Osteocyte (in vitro differentiated cells): ENCODE data around the gene NMS. TPM values are rescaled to one million over a fixed set of nuclear protein-coding genes. Genes with fewer than 3 reads are reported as not detected.
"Not testable (repeated sequence)": the region's sequence is repeated elsewhere in the genome, so short reads cannot be mapped to it uniquely, and the experiment has no call there.

Source experiments
- DNase-seq: peaks from one replicate; pipeline ENCODE4 v3.0.0; 2021; ENCODE audit warnings: mixed read lengths; ENCODE audit not compliant: unreplicated experiment; ENCODE audit errors: extremely low spot score
- H3K27ac Mint-ChIP-seq: one replicate; pipeline ENCODE4 v1.8.0; 2021; ENCODE audit warnings: mild to moderate bottlenecking, mixed read lengths; ENCODE audit not compliant: unreplicated experiment
- H3K27me3 Mint-ChIP-seq: one replicate; pipeline ENCODE4 v1.8.0; 2021; ENCODE audit warnings: mixed read lengths; ENCODE audit not compliant: unreplicated experiment
- H3K36me3 Mint-ChIP-seq: one replicate; pipeline ENCODE4 v1.8.0; 2021; ENCODE audit warnings: mixed read lengths; ENCODE audit not compliant: unreplicated experiment
- H3K4me1 Mint-ChIP-seq: one replicate; pipeline ENCODE4 v1.8.0; 2021; ENCODE audit warnings: mixed read lengths; ENCODE audit not compliant: unreplicated experiment
- H3K4me3 Mint-ChIP-seq: one replicate; pipeline ENCODE4 v1.8.0; 2021; ENCODE audit warnings: mild to moderate bottlenecking, moderate library complexity, mixed read lengths; ENCODE audit not compliant: unreplicated experiment
- H3K9me3 Mint-ChIP-seq: one replicate; pipeline ENCODE4 v1.8.0; 2021; ENCODE audit warnings: mixed read lengths; ENCODE audit not compliant: unreplicated experiment
- total RNA-seq: library from RNA; stranded (reverse); gene quantifications from 2 replicates; pipeline ENCODE4 v1.2.1, GENCODE V29; 2021
- TF ChIP-seq, protein P1 (sequence below): fragments of 200-600 bp; sonication (generic); IDR thresholded peaks from 2 replicates; pipeline ENCODE4 v1.5.0; 2021; ENCODE audit warnings: antibody characterized with exemption, mild to moderate bottlenecking, moderate library complexity

Gene NMS
- total RNA-seq, 1 donor from 2014 or later: not detected

DNA sequence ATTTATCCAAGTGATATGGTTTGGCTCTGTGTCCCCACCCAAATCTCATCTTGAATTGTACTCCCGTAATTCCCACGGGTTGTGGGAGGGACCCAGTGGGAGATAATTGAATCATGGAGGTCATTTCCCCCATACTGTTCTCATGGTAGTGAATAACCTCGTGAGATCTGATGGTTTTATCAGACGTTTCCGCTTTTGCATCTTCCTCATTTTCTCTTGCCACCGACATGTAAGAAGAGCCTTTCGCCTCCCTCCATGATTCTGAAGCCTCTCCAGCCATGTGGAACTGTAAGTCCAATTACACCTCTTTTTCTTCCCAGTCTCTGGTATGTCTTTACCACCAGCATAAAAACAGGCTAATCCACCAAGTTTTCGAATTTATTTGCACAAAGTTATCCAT is 32.5 kb upstream of the NMS start:
- no peak overlapping the region for H3K4me3 Mint-ChIP-seq
- TF ChIP-seq, protein P1, sequence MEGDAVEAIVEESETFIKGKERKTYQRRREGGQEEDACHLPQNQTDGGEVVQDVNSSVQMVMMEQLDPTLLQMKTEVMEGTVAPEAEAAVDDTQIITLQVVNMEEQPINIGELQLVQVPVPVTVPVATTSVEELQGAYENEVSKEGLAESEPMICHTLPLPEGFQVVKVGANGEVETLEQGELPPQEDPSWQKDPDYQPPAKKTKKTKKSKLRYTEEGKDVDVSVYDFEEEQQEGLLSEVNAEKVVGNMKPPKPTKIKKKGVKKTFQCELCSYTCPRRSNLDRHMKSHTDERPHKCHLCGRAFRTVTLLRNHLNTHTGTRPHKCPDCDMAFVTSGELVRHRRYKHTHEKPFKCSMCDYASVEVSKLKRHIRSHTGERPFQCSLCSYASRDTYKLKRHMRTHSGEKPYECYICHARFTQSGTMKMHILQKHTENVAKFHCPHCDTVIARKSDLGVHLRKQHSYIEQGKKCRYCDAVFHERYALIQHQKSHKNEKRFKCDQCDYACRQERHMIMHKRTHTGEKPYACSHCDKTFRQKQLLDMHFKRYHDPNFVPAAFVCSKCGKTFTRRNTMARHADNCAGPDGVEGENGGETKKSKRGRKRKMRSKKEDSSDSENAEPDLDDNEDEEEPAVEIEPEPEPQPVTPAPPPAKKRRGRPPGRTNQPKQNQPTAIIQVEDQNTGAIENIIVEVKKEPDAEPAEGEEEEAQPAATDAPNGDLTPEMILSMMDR: no peak
- H3K4me1 Mint-ChIP-seq: no peaks in the 10 kb centered on the region
- H3K27me3 Mint-ChIP-seq: peaks cover 66% of the 10 kb centered on the region
- no peaks in the 10 kb centered on the region for H3K36me3 Mint-ChIP-seq
- H3K27ac Mint-ChIP-seq: no peak overlapping the region
- H3K9me3 Mint-ChIP-seq: no peaks in the 10 kb centered on the region
- no peak for DNase-seq

DNA sequence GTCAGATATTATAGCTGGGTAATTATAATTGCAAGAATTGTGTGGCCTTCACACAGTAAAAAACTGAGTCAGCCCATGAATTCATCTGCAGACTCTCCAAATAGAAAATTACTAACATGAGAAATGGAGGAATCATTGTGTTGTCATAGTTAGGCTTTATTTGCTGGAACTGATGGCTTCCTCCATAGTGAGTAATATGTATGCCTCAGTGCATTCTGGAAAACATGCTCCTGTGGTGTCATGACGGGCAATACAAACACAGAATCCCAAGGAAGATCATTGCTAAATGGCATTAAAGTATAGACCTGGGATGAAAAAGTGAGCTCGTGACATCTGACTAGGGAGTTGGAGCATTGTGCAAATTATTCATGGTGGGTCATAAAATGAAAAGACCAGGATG is 23.6 kb upstream of the NMS start:
- TF ChIP-seq, protein P1: no peak
- DNase-seq: no peak
- no peaks in the 10 kb centered on the region for H3K36me3 Mint-ChIP-seq
- no peak overlapping the region for H3K4me3 Mint-ChIP-seq
- no peaks in the 10 kb centered on the region for H3K4me1 Mint-ChIP-seq
- peaks cover 30% of the 10 kb centered on the region for H3K27me3 Mint-ChIP-seq
- H3K27ac Mint-ChIP-seq: no peak overlapping the region
- H3K9me3 Mint-ChIP-seq: peaks cover 3% of the 10 kb centered on the region

DNA sequence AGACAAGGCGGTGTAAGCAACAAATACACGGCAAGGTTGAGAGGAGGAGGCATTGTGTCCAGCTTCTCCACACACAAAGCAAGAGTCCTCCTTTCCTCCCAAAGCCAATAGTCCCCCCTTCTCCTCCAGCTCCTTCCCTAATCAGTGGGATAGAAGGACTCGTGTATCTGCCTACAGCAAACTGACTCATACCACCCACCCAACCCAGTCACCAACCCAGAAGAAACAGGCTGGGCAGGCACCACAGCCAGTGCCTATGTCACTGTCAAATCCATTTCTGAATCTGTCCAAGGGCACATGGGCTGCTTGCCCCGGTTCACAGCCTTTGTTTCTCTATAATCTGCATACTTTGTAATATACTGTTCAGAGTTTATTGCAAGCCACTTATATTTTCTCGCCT is 19.2 kb upstream of the NMS start:
- DNase-seq: no peak
- Mint-ChIP-seq H3K4me3 (no peak overlapping the region), H3K27ac (no peak overlapping the region), H3K36me3 (no peaks in the 10 kb centered on the region), H3K4me1 (no peaks in the 10 kb centered on the region), H3K9me3 (peaks cover 14% of the 10 kb centered on the region), H3K27me3 (peaks cover 12% of the 10 kb centered on the region)
- TF ChIP-seq, protein P1: no peak

DNA sequence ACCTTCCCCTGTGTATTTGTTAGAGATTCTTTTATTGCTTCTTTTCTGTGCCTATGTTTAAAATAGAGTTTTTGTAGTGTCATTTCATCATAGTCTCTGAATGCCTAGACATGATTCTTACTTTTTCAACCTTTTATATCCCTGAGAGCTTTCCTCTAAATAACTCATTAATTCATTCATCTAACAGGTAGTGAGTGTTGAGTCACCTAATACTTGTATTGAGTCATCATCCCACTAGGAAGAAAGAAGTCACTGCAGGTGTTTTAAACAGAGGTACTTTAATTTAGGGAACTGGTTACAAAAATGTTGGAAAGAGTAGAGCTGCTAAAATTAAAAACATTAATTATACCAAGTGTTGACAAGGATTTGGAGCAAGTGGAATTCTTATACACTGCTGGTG is 18.5 kb upstream of the NMS start:
- TF ChIP-seq, protein P1: no peak
- Mint-ChIP-seq H3K4me3 (no peak overlapping the region), H3K36me3 (no peaks in the 10 kb centered on the region)

DNA sequence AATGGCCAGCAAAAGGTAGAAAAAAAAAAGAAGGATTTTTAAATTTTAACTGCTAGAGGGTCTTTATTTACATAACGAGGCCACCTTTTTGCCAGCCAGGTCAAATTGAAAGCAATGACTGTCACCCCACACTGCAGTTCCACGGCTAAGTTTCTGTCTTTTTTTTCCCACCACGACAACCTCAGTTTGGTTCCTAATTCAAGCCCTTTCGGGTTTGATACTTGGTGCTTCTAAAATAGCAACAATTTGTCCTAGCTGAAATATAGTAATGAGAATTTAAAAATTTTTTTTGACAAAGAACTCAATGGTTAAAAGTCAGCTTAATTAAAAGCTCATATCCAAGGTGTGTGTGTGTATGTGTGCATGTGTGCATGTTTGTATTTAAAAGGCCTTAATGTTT is 16.4 kb upstream of the NMS start:
- no peak overlapping the region for H3K4me3 Mint-ChIP-seq
- no peak overlapping the region for H3K27ac Mint-ChIP-seq
- H3K9me3 Mint-ChIP-seq: peaks cover 20% of the 10 kb centered on the region

More for the DNA sequence above, 18.5 kb upstream of the NMS start:
- DNase-seq: no peak
- H3K27me3 Mint-ChIP-seq: peaks cover 12% of the 10 kb centered on the region
- H3K9me3 Mint-ChIP-seq: peaks cover 16% of the 10 kb centered on the region
- H3K4me1 Mint-ChIP-seq: no peaks in the 10 kb centered on the region
- no peak overlapping the region for H3K27ac Mint-ChIP-seq

DNA sequence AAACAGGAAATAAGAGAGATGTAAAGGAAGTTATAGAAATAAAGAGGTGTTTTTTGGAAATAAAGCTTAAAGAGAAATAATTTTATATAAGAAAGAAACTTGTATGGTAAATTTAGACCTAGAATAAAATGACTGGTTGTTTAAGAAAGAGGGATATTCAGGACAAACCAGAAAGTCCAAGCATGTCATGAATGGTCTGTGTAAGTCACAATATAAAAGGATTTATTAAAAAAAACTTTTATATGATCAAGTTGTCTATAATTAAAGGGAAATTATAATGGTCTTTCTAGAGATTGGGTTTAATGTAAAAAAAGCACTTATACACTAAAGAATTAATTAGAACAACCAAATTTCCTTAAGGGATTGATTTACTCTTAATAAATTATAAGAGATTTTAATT is 13.9 kb upstream of the NMS start:
- not testable (repeated sequence) for H3K27ac Mint-ChIP-seq, H3K27me3 Mint-ChIP-seq, H3K4me3 Mint-ChIP-seq, H3K4me1 Mint-ChIP-seq, H3K36me3 Mint-ChIP-seq, DNase-seq
- H3K9me3 Mint-ChIP-seq: peaks cover 24% of the 10 kb centered on the region

More for the DNA sequence above, 16.4 kb upstream of the NMS start:
- no peak for DNase-seq
- TF ChIP-seq, protein P1: no peak
- Mint-ChIP-seq H3K27me3 (peaks cover 6% of the 10 kb centered on the region), H3K4me1 (no peaks in the 10 kb centered on the region), H3K36me3 (no peaks in the 10 kb centered on the region)
